ENCODE results near the gene TMEM62. TPM values are rescaled to one million over a fixed set of nuclear protein-coding genes. Genes with fewer than 3 reads are reported as not detected.

The TMEM62 gene
- total RNA-seq, 1 donor from 2014 or later, result 23.6 TPM

DNA sequence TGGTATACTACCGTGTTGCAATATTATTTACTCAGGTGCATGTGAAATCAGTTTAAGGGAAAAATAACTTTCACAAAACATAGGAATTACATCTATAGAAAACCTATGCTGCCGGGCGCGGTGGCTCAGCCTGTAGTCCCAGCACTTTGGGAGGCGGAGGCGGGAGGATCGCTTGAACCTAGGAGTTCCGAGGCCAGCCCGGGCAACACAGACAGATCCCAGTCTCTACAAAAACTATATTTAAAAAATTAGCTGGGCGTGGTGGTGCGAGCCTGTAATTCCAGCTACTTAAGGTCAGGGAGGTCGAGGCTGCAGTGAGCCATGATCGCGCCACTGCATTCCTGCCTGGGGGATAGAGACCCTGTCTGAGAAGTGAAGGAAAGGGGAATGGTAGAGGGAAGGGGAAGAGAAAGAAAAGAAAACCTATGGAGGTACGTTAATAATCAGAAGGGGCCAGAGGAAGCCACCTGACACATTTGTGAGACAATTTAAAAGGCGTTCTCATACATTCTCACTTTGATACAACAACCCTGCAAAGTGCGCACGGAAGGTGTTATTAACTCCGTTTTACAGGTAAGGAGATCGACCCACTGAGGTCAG, 456 bp upstream of the TMEM62 start:
- no peak for DNase-seq (ENCODE audit: low read depth)
- Histone ChIP-seq H3K4me3 (ENCODE audit: low read depth, low read length) (peak overlapping the region; percentile 84), H3K36me3 (ENCODE audit: control insufficient read depth, insufficient read depth, low read length) (no peaks in the 10 kb centered on the region), H3K27me3 (ENCODE audit: control insufficient read depth, insufficient read depth, low read length) (no peaks in the 10 kb centered on the region)
- TF ChIP-seq CTCF (IDR thresholded peaks at IDR 0.05; ENCODE audit: insufficient read depth, low read length, poor library complexity, severe bottlenecking), result no peak

- no peaks in the 10 kb centered on the region for H3K27me3 ChIP-seq (ENCODE audit: control insufficient read depth, insufficient read depth, low read length)
These were observed 810 bp downstream of the TMEM62 start for GRCh38 chr15:43134157-43134635.

GRCh38 chr15:43135351-43135750, 2.0 kb downstream of the TMEM62 start:
- no peak for DNase-seq (ENCODE audit: low read depth)
- no peak for TF ChIP-seq CTCF (IDR thresholded peaks at IDR 0.05; ENCODE audit: insufficient read depth, low read length, poor library complexity, severe bottlenecking)
- no peaks in the 10 kb centered on the region for H3K36me3 ChIP-seq (ENCODE audit: control insufficient read depth, insufficient read depth, low read length)
- no peaks in the 10 kb centered on the region for H3K27me3 ChIP-seq (ENCODE audit: control insufficient read depth, insufficient read depth, low read length)
- no peak overlapping the region for H3K4me3 ChIP-seq (ENCODE audit: low read depth, low read length)

More at GRCh38 chr15:43134157-43134635, 810 bp downstream of the TMEM62 start:
- no peak for TF ChIP-seq CTCF (IDR thresholded peaks at IDR 0.05; ENCODE audit: insufficient read depth, low read length, poor library complexity, severe bottlenecking)
- no peaks in the 10 kb centered on the region for H3K36me3 ChIP-seq (ENCODE audit: control insufficient read depth, insufficient read depth, low read length)
- peak overlapping the region; percentile 84 for H3K4me3 ChIP-seq (ENCODE audit: low read depth, low read length)
- no peak for DNase-seq (ENCODE audit: low read depth)

DNA sequence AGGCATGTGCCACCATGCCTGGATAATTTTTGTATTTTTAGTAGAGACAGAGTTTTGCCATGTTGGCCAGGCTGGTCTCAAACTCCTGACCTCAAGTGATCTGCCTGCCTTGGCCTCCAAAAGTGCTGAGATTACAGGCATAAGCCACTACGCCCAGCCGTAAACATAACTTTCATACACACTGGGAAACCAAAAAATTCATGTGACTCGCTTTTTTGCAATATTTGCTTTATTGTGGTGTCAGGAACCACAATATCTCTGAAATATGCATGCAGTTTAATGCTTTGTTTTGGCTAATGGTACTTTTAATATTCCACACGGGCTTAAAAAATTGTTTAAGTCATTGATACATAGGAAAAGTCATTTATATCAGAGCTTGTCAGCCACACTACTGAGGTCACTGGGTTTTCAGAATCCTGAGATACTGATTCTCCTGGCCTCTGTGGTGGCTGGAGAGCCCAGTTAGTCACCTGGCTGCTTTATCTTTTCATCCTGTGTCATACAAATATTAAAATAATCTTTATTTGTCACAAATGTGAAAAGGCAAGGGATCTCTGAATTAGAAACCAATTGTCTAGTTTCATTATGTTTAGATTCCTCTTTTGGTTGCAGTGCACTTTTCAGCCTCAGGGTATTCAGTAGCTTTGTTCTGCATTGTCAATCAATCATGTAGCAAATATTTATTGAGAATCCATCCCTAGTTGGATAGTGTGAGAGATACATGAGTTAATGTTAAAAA, 10.0 kb downstream of the TMEM62 start:
- DNase-seq (ENCODE audit: low read depth), result no peak
- Histone ChIP-seq H3K4me3 (ENCODE audit: low read depth, low read length) (no peak overlapping the region), H3K27me3 (ENCODE audit: control insufficient read depth, insufficient read depth, low read length) (no peaks in the 10 kb centered on the region), H3K36me3 (ENCODE audit: control insufficient read depth, insufficient read depth, low read length) (no peaks in the 10 kb centered on the region)
- TF ChIP-seq CTCF (IDR thresholded peaks at IDR 0.05; ENCODE audit: insufficient read depth, low read length, poor library complexity, severe bottlenecking), result no peak

GRCh38 chr15:43144512-43144911, 11.1 kb downstream of the TMEM62 start:
- no peaks in the 10 kb centered on the region for H3K36me3 ChIP-seq (ENCODE audit: control insufficient read depth, insufficient read depth, low read length)
- TF ChIP-seq CTCF (IDR thresholded peaks at IDR 0.05; ENCODE audit: insufficient read depth, low read length, poor library complexity, severe bottlenecking), result no peak
- no peaks in the 10 kb centered on the region for H3K27me3 ChIP-seq (ENCODE audit: control insufficient read depth, insufficient read depth, low read length)
- DNase-seq (ENCODE audit: low read depth), result no peak
- H3K4me3 ChIP-seq (ENCODE audit: low read depth, low read length), result no peak overlapping the region

Data from kidney epithelial cell (primary cell).